ENCODE measurements around the gene ATP2C2.

DNA sequence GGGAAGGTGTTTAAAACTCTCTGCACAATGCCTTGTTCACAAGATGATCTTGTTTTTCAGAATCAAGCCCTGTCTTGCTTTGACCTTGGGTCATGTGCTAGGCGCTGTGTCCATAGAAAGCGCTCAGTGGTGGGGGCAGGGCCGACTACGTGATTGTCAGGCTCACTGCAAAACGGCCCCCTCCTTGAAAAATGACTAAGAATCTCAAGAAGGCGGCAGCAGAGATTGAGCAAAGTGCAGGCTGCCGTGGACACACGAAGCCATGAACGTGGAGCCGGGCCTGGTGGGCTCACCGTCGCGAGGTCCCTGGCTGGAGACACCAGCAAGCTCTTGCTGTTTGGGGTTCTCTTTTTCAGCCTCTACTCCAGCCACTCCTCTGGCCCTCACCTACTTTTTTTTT lies 10.2 kb downstream of the ATP2C2 start:
- TF ChIP-seq, protein P1, sequence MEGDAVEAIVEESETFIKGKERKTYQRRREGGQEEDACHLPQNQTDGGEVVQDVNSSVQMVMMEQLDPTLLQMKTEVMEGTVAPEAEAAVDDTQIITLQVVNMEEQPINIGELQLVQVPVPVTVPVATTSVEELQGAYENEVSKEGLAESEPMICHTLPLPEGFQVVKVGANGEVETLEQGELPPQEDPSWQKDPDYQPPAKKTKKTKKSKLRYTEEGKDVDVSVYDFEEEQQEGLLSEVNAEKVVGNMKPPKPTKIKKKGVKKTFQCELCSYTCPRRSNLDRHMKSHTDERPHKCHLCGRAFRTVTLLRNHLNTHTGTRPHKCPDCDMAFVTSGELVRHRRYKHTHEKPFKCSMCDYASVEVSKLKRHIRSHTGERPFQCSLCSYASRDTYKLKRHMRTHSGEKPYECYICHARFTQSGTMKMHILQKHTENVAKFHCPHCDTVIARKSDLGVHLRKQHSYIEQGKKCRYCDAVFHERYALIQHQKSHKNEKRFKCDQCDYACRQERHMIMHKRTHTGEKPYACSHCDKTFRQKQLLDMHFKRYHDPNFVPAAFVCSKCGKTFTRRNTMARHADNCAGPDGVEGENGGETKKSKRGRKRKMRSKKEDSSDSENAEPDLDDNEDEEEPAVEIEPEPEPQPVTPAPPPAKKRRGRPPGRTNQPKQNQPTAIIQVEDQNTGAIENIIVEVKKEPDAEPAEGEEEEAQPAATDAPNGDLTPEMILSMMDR (IDR thresholded peaks at IDR 0.05; ENCODE audit: low read length) = no peak
- no peak for TF ChIP-seq EZH2 (IDR thresholded peaks at IDR 0.05; ENCODE audit: borderline replicate concordance, low read length)

All from OCI-LY1 (cell line).